ENCODE data around the gene BRSK2.
A peak's percentile ranks its signal among the peaks of the same experiment; 100 is the strongest.

BRSK2 gene

DNA sequence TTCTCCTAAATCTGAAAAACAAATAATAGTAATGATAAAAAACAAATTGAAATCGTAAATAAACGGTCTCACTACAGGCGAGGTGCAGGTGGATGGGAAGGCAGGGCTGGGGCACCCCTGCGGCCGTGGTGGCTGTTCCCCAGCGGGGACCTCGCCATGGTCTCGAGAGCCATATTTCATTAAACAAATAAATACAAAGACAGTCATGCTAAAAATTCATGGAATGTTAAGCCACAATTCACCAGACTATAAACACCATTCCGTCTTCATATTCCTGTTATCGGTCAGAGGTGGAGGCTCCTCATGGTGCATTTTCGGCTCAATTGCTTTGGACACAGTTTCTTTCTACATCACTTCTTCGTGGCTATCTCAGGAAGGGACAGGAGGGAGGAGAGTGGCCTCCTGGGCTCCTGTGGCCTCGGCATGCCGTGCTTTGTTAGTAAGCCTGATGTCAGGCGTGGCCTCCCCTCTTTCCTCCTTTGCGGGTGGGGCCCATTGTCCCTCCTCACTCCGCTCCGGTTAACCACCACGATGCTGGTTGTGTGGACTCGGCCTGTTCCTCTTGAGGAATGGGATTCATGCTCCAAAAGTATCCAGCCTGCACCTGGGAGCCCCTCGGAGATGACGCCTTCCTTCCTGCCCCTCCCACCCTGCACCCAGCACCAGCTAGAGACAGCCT, 16.1 kb upstream of the BRSK2 start:
- TF ChIP-seq, protein P1, sequence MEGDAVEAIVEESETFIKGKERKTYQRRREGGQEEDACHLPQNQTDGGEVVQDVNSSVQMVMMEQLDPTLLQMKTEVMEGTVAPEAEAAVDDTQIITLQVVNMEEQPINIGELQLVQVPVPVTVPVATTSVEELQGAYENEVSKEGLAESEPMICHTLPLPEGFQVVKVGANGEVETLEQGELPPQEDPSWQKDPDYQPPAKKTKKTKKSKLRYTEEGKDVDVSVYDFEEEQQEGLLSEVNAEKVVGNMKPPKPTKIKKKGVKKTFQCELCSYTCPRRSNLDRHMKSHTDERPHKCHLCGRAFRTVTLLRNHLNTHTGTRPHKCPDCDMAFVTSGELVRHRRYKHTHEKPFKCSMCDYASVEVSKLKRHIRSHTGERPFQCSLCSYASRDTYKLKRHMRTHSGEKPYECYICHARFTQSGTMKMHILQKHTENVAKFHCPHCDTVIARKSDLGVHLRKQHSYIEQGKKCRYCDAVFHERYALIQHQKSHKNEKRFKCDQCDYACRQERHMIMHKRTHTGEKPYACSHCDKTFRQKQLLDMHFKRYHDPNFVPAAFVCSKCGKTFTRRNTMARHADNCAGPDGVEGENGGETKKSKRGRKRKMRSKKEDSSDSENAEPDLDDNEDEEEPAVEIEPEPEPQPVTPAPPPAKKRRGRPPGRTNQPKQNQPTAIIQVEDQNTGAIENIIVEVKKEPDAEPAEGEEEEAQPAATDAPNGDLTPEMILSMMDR (conservative IDR thresholded peaks at IDR 0.05) = no peak
- no peak overlapping the region for H3K27ac ChIP-seq

GRCh38 chr11:1375161-1375954, 14.4 kb upstream of the BRSK2 start:
- TF ChIP-seq, protein P1 (conservative IDR thresholded peaks at IDR 0.05) = no peak
- H3K27ac ChIP-seq = no peak overlapping the region

GRCh38 chr11:1375955-1376258, 13.8 kb upstream of the BRSK2 start:
- H3K27ac ChIP-seq = no peak overlapping the region
- TF ChIP-seq, protein P1 (conservative IDR thresholded peaks at IDR 0.05) = no peak

- TF ChIP-seq, protein P1 (conservative IDR thresholded peaks at IDR 0.05) = no peak
Observed at GRCh38 chr11:1377231-1377780, 12.4 kb upstream of the BRSK2 start.

DNA sequence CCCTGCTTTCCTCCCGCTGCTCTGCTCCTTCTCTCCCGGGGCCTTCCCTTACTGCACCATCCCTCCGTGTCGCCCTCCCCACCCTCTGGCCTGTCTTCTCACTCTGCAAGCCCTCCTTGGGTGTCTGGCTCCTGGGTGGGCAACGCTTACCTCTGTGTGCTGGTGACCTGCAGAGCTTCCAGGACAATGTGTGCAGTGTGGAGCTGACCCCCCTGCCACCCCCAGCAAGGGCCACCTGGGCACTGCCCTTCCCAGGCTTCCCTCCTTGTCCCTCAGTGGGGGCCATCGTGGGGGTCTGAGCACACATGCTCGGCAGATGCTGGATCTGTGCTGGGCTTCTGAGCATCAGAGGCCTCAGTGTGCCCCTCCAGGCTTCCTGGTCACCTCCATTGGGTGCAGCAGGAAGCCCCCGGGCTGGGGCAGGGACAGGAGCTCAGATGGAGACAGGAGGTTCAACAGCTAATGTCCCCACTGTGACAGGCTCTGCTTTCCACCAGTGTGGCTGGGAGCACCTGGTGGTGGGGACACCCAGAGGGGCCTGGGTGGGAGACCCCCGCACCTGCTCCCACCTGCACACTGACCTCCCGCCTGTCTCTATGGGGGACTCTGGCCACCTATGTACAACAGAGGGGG, 7.8 kb upstream of the BRSK2 start:
- no peak overlapping the region for H3K27ac ChIP-seq
- TF ChIP-seq, protein P1 (conservative IDR thresholded peaks at IDR 0.05) = no peak

More at GRCh38 chr11:1377231-1377780, 12.4 kb upstream of the BRSK2 start:
- H3K27ac ChIP-seq = no peak overlapping the region

DNA sequence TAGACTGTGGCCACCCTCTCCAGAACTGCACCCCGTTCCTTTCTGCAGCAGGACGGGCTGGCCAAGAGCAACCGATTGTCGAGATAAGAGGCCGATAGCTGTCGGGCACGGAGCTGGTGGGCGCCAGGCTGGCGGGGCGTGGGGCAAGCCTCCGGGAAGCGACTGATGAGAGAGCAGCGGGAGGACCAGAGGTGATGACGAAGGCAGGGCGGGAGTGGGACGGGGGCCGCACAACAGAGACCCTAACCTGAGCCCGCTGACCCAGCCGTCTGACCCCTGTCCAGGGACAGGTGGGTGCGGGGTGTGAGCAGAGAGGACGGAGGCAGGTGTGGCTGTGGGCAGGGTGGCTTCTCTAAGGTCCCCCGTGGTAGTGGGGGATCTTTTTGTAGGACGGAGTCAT, 7.3 kb upstream of the BRSK2 start:
- peak overlapping the region; percentile 78 for H3K27ac ChIP-seq

More for the DNA sequence above, 7.3 kb upstream of the BRSK2 start:
- TF ChIP-seq, protein P1 (conservative IDR thresholded peaks at IDR 0.05) = no peak

All from VCaP (cell line).